Transverse colon (tissue), 4 donors: ENCODE results near the gene MAK.

ENCODE experiments used
- CTCF ChIP-seq, 5 experiments: fragments of 200-600 bp in 3 of 5; fragments of 450-650 bp in 2 of 5; sonication (generic) in 3 of 5; IDR thresholded peaks; 1 replicate in 2 of 5; 2 replicates in 3 of 5; pipeline ENCODE4 v1.5.1; 2016 to 2017; ENCODE audit warnings: antibody characterized with exemption in 5 of 5, inconsistent platforms in 3 of 5, mild to moderate bottlenecking in 2 of 5, moderate library complexity in 1 of 5
- POLR2AphosphoS5 ChIP-seq, 3 donors: sonication (generic); formaldehyde crosslinking; IDR thresholded peaks; one replicate each; pipeline ENCODE4 v1.6.1; 2016; ENCODE audit warnings: antibody characterized with exemption in 3 of 3

- TF ChIP-seq POLR2AphosphoS5 (IDR thresholded peaks at IDR 0.05) (no peak), CTCF (IDR thresholded peaks at IDR 0.05) (no peak)
These were observed 525 bp upstream of the MAK start for GRCh38 chr6:10838794-10839333.
